GM19395 (cell line): ENCODE results near the gene GLE1.

Experiments
- ATAC-seq: cut with Tn5 transposase; IDR thresholded peaks from one replicate; pipeline ENCODE4 v1.9.1; 2021; ENCODE audit warnings: mild to moderate bottlenecking, moderate library complexity; ENCODE audit not compliant: unreplicated experiment

GLE1 gene

DNA sequence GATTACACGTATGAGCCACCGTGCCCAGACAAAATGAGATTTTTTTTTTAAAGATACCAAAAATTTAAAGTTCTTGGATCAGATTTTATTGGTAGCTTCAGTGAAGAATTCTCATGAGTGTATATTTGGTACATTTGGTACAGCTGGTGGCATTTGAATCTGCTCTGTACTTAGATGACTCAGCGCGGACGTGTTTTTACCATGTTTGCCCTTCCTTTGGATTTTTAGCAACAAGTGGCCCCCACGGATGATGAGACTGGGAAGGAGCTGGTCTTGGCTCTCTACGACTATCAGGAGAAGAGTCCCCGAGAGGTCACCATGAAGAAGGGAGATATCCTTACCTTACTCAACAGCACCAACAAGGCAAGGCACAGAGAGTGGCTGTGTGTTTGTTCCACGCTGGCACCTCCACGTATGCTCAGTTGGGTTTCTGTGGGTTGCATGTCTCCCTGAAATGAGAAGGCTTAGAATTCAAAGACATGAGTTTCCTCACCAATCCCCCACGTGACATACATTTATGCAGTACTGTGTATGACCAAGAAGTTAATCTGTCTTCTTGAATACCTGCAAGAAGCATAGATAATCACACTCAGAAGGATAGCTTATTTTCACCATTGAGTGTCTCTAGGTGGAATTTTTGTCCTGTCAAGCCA lies 84.2 kb downstream of the GLE1 start:
- no peak for ATAC-seq
